Astrocyte (in vitro differentiated cells and primary cell): ENCODE data around the gene UGT1A6. TPM values are rescaled to one million over a fixed set of nuclear protein-coding genes. Genes with fewer than 3 reads are reported as not detected.

ENCODE experiments used
- DNase-seq: peaks from one replicate; pipeline ENCODE4 v3.0.0-alpha.2; 2010; ENCODE audit warnings: low read depth
- FAIRE-seq: peaks from 2 replicates; lab custom pipeline; 2011; peaks lifted over from hg19 to GRCh38; lab: Jason Lieb, UNC
- H2AFZ ChIP-seq: 2 replicates; pipeline ENCODE4 v1.6.0; 2012; ENCODE audit warnings: low read depth, low read length, inconsistent platforms
- H3K27ac ChIP-seq: 2 replicates; pipeline ENCODE4 v1.5.1; 2011; ENCODE audit warnings: low read depth, low read length, inconsistent platforms
- H3K27me3 ChIP-seq: 2 replicates; pipeline ENCODE4 v1.6.0; 2011; ENCODE audit warnings: low read length, inconsistent platforms; ENCODE audit not compliant: insufficient read depth
- H3K36me3 ChIP-seq: 2 replicates; pipeline ENCODE4 v1.5.1; 2011; ENCODE audit warnings: low read length, inconsistent platforms; ENCODE audit not compliant: insufficient read depth
- H3K4me1 ChIP-seq: 2 replicates; pipeline ENCODE4 v1.5.1; 2011; ENCODE audit warnings: low read length, inconsistent platforms; ENCODE audit not compliant: insufficient read depth
- H3K4me2 ChIP-seq: 2 replicates; pipeline ENCODE4 v1.6.0; 2012; ENCODE audit warnings: low read length, inconsistent platforms
- H3K4me3 ChIP-seq: 2 replicates; pipeline ENCODE4 v1.5.1; 2011; ENCODE audit warnings: low read depth, mild to moderate bottlenecking, low read length, inconsistent platforms; ENCODE audit not compliant: insufficient read depth
- H3K79me2 ChIP-seq: 2 replicates; pipeline ENCODE4 v1.6.0; 2012; ENCODE audit warnings: mild to moderate bottlenecking, low read length, inconsistent platforms; ENCODE audit not compliant: insufficient read depth
- H3K9ac ChIP-seq: 2 replicates; pipeline ENCODE4 v1.6.0; 2012; ENCODE audit warnings: mild to moderate bottlenecking, low read length, inconsistent platforms
- H3K9me3 ChIP-seq: 2 replicates; pipeline ENCODE4 v1.5.1; 2012; ENCODE audit warnings: low read depth, mild to moderate bottlenecking, low read length, inconsistent platforms; ENCODE audit not compliant: insufficient read depth
- H4K20me1 ChIP-seq: 2 replicates; pipeline ENCODE4 v1.6.0; 2012; ENCODE audit warnings: low read length, inconsistent platforms; ENCODE audit not compliant: insufficient read depth
- H3K27ac Mint-ChIP-seq: one replicate; pipeline ENCODE4 v1.8.0; 2021; ENCODE audit warnings: mild to moderate bottlenecking, mixed read lengths; ENCODE audit not compliant: unreplicated experiment
- H3K27me3 Mint-ChIP-seq: one replicate; pipeline ENCODE4 v1.8.0; 2021; ENCODE audit warnings: low read depth, mixed read lengths; ENCODE audit not compliant: unreplicated experiment
- H3K36me3 Mint-ChIP-seq: one replicate; pipeline ENCODE4 v1.8.0; 2021; ENCODE audit warnings: low read depth, mixed read lengths; ENCODE audit not compliant: unreplicated experiment
- H3K4me1 Mint-ChIP-seq: one replicate; pipeline ENCODE4 v1.8.0; 2021; ENCODE audit warnings: low read depth, mixed read lengths; ENCODE audit not compliant: unreplicated experiment
- H3K4me3 Mint-ChIP-seq: one replicate; pipeline ENCODE4 v1.8.0; 2021; ENCODE audit warnings: mild to moderate bottlenecking, moderate library complexity, mixed read lengths; ENCODE audit not compliant: unreplicated experiment
- H3K9me3 Mint-ChIP-seq: one replicate; pipeline ENCODE4 v1.8.0; 2021; ENCODE audit warnings: mild to moderate bottlenecking, mixed read lengths; ENCODE audit not compliant: unreplicated experiment
- CTCF ChIP-seq: IDR thresholded peaks from 2 replicates; pipeline ENCODE4 v1.5.1; 2011; ENCODE audit warnings: low read depth, mild to moderate bottlenecking, inconsistent platforms, low read length, moderate library complexity; ENCODE audit not compliant: insufficient read depth
- EZH2 ChIP-seq: IDR thresholded peaks from 2 replicates; pipeline ENCODE4 v1.6.1; 2012; ENCODE audit warnings: mild to moderate bottlenecking, low read length, inconsistent platforms; ENCODE audit not compliant: insufficient read depth
- total RNA-seq: library from RNA; stranded (reverse); gene quantifications from 2 replicates; pipeline ENCODE4 v1.2.1, GENCODE V29; 2021

UGT1A6 gene
- total RNA-seq, 1 donor from 2014 or later = not detected

- Histone ChIP-seq H3K4me3 (no peak overlapping the region), H3K9ac (no peak overlapping the region), H3K9me3 (no peaks in the 10 kb centered on the region), H4K20me1 (no peaks in the 10 kb centered on the region), H3K4me1 (no peaks in the 10 kb centered on the region), H3K4me2 (no peak overlapping the region), H2AFZ (no peak overlapping the region), H3K79me2 (no peaks in the 10 kb centered on the region), H3K36me3 (no peaks in the 10 kb centered on the region), H3K27ac (no peak overlapping the region), H3K27me3 (peaks cover 8% of the 10 kb centered on the region)
- Mint-ChIP-seq H3K27ac (no peak overlapping the region), H3K9me3 (no peaks in the 10 kb centered on the region), H3K27me3 (peaks cover 46% of the 10 kb centered on the region), H3K4me3 (no peak overlapping the region), H3K36me3 (no peaks in the 10 kb centered on the region), H3K4me1 (no peaks in the 10 kb centered on the region)
- no peak for FAIRE-seq
- DNase-seq = no peak
- TF ChIP-seq CTCF (no peak), EZH2 (no peak)
Observed at GRCh38 chr2:233807966-233808935, 115.6 kb downstream of the UGT1A6 start.

DNA sequence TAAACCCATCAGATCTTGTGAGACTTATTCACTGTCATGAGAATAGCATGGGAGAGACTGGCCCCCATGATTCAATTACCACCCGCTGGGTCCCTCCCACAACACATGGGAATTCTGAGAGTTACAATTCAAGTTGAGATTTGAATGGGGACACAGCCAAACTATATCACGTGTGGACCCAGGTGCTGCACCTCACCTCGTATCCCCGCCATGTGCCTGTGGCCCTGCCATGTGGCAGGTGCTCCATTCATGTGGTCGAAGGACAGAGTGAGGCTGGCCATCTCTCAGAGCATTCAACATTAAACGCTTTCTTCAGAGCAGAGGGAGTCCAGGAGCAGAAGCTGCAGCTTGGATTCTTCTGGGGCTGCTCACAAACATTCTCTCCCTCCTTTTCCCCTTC lies 117.7 kb downstream of the UGT1A6 start:
- H3K9me3 Mint-ChIP-seq = no peaks in the 10 kb centered on the region
- Histone ChIP-seq H2AFZ (no peak overlapping the region), H3K79me2 (no peaks in the 10 kb centered on the region), H3K4me1 (no peaks in the 10 kb centered on the region), H3K9me3 (no peaks in the 10 kb centered on the region), H3K27ac (no peak overlapping the region), H3K9ac (no peak overlapping the region), H3K4me2 (no peak overlapping the region), H3K36me3 (no peaks in the 10 kb centered on the region), H3K4me3 (no peak overlapping the region), H4K20me1 (no peaks in the 10 kb centered on the region), H3K27me3 (peaks cover 4% of the 10 kb centered on the region)
- DNase-seq (no peak), FAIRE-seq (no peak)
- TF ChIP-seq CTCF (no peak), EZH2 (no peak)
- H3K4me1 Mint-ChIP-seq = no peaks in the 10 kb centered on the region
- H3K4me3 Mint-ChIP-seq = no peak overlapping the region
- no peak overlapping the region for H3K27ac Mint-ChIP-seq
- peaks cover 30% of the 10 kb centered on the region for H3K27me3 Mint-ChIP-seq
- H3K36me3 Mint-ChIP-seq = no peaks in the 10 kb centered on the region

DNA sequence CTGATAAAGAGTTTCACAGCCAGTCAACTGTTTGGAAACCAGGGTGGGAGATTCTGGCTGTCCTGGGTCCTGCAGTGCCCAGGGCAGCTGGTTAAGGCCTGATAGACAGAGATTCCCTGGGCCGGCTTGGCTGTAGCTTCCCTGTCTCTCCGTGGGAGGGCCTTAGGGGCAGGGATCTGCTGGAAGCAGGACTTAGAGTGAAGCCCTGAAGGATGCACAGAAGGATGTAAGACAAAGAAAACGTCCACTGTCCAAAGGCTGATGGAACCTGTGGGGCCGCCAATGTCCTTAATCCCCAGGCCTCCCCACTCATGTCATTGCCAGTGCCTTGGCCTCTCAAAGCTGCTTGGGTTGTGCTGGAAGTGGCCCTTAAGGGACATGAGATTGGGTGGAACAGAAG lies 118.4 kb downstream of the UGT1A6 start:
- Histone ChIP-seq H3K9me3 (no peaks in the 10 kb centered on the region), H3K4me2 (no peak overlapping the region), H2AFZ (no peak overlapping the region), H3K36me3 (no peaks in the 10 kb centered on the region), H3K4me1 (no peaks in the 10 kb centered on the region), H3K9ac (no peak overlapping the region), H4K20me1 (no peaks in the 10 kb centered on the region), H3K27ac (no peak overlapping the region), H3K79me2 (no peaks in the 10 kb centered on the region), H3K27me3 (peaks cover 4% of the 10 kb centered on the region), H3K4me3 (no peak overlapping the region)
- H3K9me3 Mint-ChIP-seq = no peaks in the 10 kb centered on the region
- DNase-seq (no peak), FAIRE-seq (no peak)
- TF ChIP-seq EZH2 (no peak), CTCF (no peak)
- H3K27me3 Mint-ChIP-seq = peaks cover 28% of the 10 kb centered on the region
- H3K36me3 Mint-ChIP-seq = no peaks in the 10 kb centered on the region
- no peaks in the 10 kb centered on the region for H3K4me1 Mint-ChIP-seq
- no peak overlapping the region for H3K4me3 Mint-ChIP-seq
- H3K27ac Mint-ChIP-seq = no peak overlapping the region
